Activated CD8-positive, alpha-beta memory T cell treated with anti-CD3 and anti-CD28 coated beads, Interleukin-2, amount 50 U/mL, for 24 hours (primary cell): ENCODE results near the gene SOX2.
"Not testable (repeated sequence)": the region's sequence is repeated elsewhere in the genome, so short reads cannot be mapped to it uniquely, and the experiment has no call there.

ENCODE experiments used
- DNase-seq: peaks from one replicate; pipeline ENCODE4 v3.0.0-alpha.2; 2020; ENCODE audit errors: extremely low read depth

The SOX2 gene

DNA sequence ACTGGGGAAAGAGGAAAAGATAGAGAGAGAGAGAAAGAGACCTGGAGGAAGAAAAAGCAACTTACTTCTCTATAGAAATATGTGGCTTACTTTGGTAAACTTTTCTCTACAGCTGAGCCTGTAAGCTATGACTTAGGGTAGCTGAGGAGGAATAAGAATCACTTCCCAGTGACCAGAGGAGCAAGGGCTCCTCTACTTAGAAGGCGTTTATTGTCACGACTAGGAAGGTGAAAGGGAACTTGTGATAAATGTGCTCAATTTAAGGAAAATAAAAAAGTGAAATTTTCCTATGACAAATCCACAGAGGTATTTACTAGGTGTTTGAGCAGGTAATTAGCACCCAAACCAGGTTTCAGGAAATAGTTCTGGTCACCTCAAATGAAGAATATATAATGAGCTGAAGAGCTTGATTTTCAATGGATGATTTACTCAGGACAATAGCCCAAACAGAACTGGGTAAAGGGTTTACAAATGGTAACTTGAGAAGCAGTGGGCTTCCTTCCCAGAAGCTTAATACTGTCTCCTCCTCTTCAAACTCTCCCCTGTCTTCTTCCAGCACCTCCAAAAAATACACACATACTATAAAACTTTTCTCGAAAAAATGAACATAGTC is 46.1 kb downstream of the SOX2 start:
- DNase-seq: no peak

DNA sequence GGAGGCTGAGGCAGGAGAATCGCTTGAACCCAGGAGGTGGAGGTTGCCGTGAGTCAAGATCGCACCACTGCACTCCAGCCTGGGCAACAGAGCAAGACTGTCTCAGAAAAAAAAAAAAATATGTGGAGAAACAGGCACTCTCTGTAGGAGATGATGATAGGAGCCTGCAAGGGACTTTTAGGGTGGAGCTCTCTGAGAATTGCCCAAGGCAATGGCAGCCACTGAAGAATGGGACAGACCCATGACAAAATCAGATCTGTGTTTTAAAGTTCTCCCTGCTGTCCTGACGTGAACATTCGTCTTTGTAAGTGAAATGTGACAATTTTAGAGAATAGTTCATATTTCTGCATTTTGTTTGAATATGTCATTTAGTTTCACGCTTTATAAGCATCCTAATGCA is 50.2 kb downstream of the SOX2 start:
- DNase-seq: no peak

DNA sequence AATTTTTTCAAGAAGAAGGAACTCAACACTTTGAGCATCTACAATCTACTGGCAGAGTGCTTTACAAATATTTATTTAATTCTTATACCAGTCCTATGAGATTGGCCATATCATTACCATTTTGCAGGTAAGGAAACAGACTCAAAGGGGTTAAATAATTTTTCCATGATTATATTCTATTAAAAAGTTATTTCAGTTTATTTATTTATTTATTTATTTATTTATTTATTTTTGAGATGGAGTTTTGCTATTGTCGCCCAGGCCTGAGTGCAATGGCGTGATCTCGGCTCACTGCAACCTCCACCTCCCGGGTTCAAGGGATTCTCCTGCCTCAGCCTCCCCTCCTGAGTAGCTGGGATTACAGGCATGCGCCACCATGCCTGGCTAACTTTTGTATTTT is 52.3 kb downstream of the SOX2 start:
- DNase-seq: not testable (repeated sequence)
